Thymus (tissue), 11 donors: Measurements from ENCODE around the gene VEPH1. TPM values are rescaled to one million over a fixed set of nuclear protein-coding genes. Genes with fewer than 3 reads are reported as not detected.
"Not testable (repeated sequence)": the region's sequence is repeated elsewhere in the genome, so short reads cannot be mapped to it uniquely, and the experiment has no call there.

Experiments used
- DNase-seq, 9 donors: peaks; one replicate each; pipeline ENCODE4 v3.0.0-alpha.2; 2013; ENCODE audit warnings: low spot score in 9 of 9, low read depth in 6 of 9, missing footprints in 1 of 9
- H3K27ac ChIP-seq, 2 donors: one replicate each; pipeline ENCODE4 v1.5.1; 2013; ENCODE audit warnings: control low read depth in 1 of 2, low read depth in 1 of 2, low read length in 1 of 2, mild to moderate bottlenecking in 1 of 2, moderate library complexity in 1 of 2
- H3K27me3 ChIP-seq, 2 donors: one replicate each; pipeline ENCODE4 v1.5.1; 2013; ENCODE audit warnings: low read length in 1 of 2; ENCODE audit not compliant: control insufficient read depth in 2 of 2, insufficient read depth in 1 of 2
- H3K36me3 ChIP-seq, 2 donors: one replicate each; pipeline ENCODE4 v1.5.1; 2013; ENCODE audit warnings: low read length in 1 of 2, mild to moderate bottlenecking in 1 of 2, moderate library complexity in 1 of 2; ENCODE audit not compliant: control insufficient read depth in 2 of 2, insufficient read depth in 2 of 2
- H3K4me1 ChIP-seq, 2 donors: one replicate each; pipeline ENCODE4 v1.5.1; 2013; ENCODE audit warnings: low read length in 2 of 2; ENCODE audit not compliant: control insufficient read depth in 2 of 2, insufficient read depth in 2 of 2
- H3K4me3 ChIP-seq, 2 donors: one replicate each; pipeline ENCODE4 v1.5.1; 2013; ENCODE audit warnings: low read length in 2 of 2, control low read depth in 1 of 2, mild to moderate bottlenecking in 1 of 2
- H3K9me3 ChIP-seq, 2 donors: one replicate each; pipeline ENCODE4 v1.5.1; 2013; ENCODE audit warnings: low read length in 1 of 2, mild to moderate bottlenecking in 1 of 2; ENCODE audit not compliant: control insufficient read depth in 2 of 2, insufficient read depth in 1 of 2
- WGBS: extraction: QIAGEN DNeasy Blood & Tissue Kit; methylation state at CpG from one replicate; pipeline ENCODE4 v1.1.7; 2013; 5-methylcytosine and 5-hydroxymethylcytosine counted together
- polyA plus RNA-seq: library from polyadenylated mRNA; stranded (reverse); fragments of 200-250 nt; gene quantifications from one replicate; pipeline ENCODE4 v1.2.3, GENCODE V29; 2013
- total RNA-seq: library from RNA; stranded (reverse); fragments of 120-200 nt; gene quantifications from one replicate; pipeline ENCODE4 v1.2.4, GENCODE V29; 2013
- donor health status: healthy.

The VEPH1 gene
- total and polyA plus RNA-seq, 2 donors: 0.19 to 1.5 TPM

- not testable (repeated sequence) for H3K36me3 ChIP-seq, H3K27ac ChIP-seq, H3K9me3 ChIP-seq, H3K4me3 ChIP-seq, H3K4me1 ChIP-seq, H3K27me3 ChIP-seq, DNase-seq
- WGBS: 76% methylated on average over 3 of the region's 3 CpGs
Measured at GRCh38 chr3:157348304-157349075, 154.7 kb downstream of the VEPH1 start.

- Histone ChIP-seq H3K9me3 (no peaks in the 10 kb centered on the region), H3K4me1 (no peaks in the 10 kb centered on the region), H3K4me3 (no peak overlapping the region), H3K27ac (no peak overlapping the region), H3K36me3 (no peaks in the 10 kb centered on the region), H3K27me3 (no peaks in the 10 kb centered on the region)
- DNase-seq: no peak
- WGBS: 96% methylated on average over 12 of the region's 12 CpGs
Measured at GRCh38 chr3:157347577-157348303, 155.5 kb downstream of the VEPH1 start.

- 95% methylated on average over 4 of the region's 4 CpGs for WGBS
- DNase-seq: no peak
- H3K4me1 ChIP-seq: no peaks in the 10 kb centered on the region
- no peaks in the 10 kb centered on the region for H3K36me3 ChIP-seq
- H3K27me3 ChIP-seq: no peaks in the 10 kb centered on the region
- peaks cover 0 to 7% of the 10 kb centered on the region in 2 donors for H3K9me3 ChIP-seq
- H3K4me3 ChIP-seq: no peak overlapping the region
- no peak overlapping the region for H3K27ac ChIP-seq
Measured at GRCh38 chr3:157336252-157337009, 166.8 kb downstream of the VEPH1 start.

- Histone ChIP-seq H3K4me1 (no peaks in the 10 kb centered on the region), H3K4me3 (no peak overlapping the region), H3K27ac (no peak overlapping the region), H3K36me3 (no peaks in the 10 kb centered on the region), H3K27me3 (no peaks in the 10 kb centered on the region), H3K9me3 (peaks cover 0 to 7% of the 10 kb centered on the region in 2 donors)
- no peak for DNase-seq
- 95% methylated on average over 7 of the region's 7 CpGs for WGBS
Measured at GRCh38 chr3:157335233-157336076, 167.8 kb downstream of the VEPH1 start.

- no peak overlapping the region for H3K4me3 ChIP-seq
- no peaks in the 10 kb centered on the region for H3K27me3 ChIP-seq
- no peak for DNase-seq
- no peak overlapping the region for H3K27ac ChIP-seq
- H3K9me3 ChIP-seq: no peaks in the 10 kb centered on the region
- H3K4me1 ChIP-seq: no peaks in the 10 kb centered on the region
- no peaks in the 10 kb centered on the region for H3K36me3 ChIP-seq
- 91% methylated on average over 2 of the region's 2 CpGs for WGBS
Measured at GRCh38 chr3:157333551-157333991, 169.6 kb downstream of the VEPH1 start.

- 100% methylated on average over 1 of the region's 1 CpG for WGBS
- no peak overlapping the region for H3K27ac ChIP-seq
- no peaks in the 10 kb centered on the region for H3K36me3 ChIP-seq
- H3K4me3 ChIP-seq: no peak overlapping the region
- no peaks in the 10 kb centered on the region for H3K27me3 ChIP-seq
- DNase-seq: no peak
- no peaks in the 10 kb centered on the region for H3K4me1 ChIP-seq
- H3K9me3 ChIP-seq: no peaks in the 10 kb centered on the region
Measured at GRCh38 chr3:157330206-157330605, 173.0 kb downstream of the VEPH1 start.

GRCh38 chr3:157329551-157329950 lies 173.7 kb downstream of the VEPH1 start:
- no peaks in the 10 kb centered on the region for H3K9me3 ChIP-seq
- no peaks in the 10 kb centered on the region for H3K36me3 ChIP-seq
- no peak for DNase-seq
- no peak overlapping the region for H3K4me3 ChIP-seq
- WGBS: 90% methylated on average over 2 of the region's 2 CpGs
- no peaks in the 10 kb centered on the region for H3K27me3 ChIP-seq
- H3K4me1 ChIP-seq: no peaks in the 10 kb centered on the region
- H3K27ac ChIP-seq: no peak overlapping the region

GRCh38 chr3:157327837-157328236 lies 175.4 kb downstream of the VEPH1 start:
- Histone ChIP-seq H3K4me3 (no peak overlapping the region), H3K27me3 (no peaks in the 10 kb centered on the region), H3K9me3 (no peaks in the 10 kb centered on the region), H3K27ac (no peak overlapping the region), H3K4me1 (no peaks in the 10 kb centered on the region), H3K36me3 (no peaks in the 10 kb centered on the region)
- 96% methylated on average over 3 of the region's 3 CpGs for WGBS
- no peak for DNase-seq
